ENCODE data around the gene NELL2. TPM values are rescaled to one million over a fixed set of nuclear protein-coding genes. Genes with fewer than 3 reads are reported as not detected.
"Not testable (repeated sequence)": the region's sequence is repeated elsewhere in the genome, so short reads cannot be mapped to it uniquely, and the experiment has no call there.

NELL2 gene
- total RNA-seq, 2 donors from 2014 or later: 47.5 to 82.3 TPM

- Mint-ChIP-seq H3K36me3 (peaks cover 17 to 58% of the 10 kb centered on the region in 2 donors), H3K9me3 (peaks cover 5 to 9% of the 10 kb centered on the region in 2 donors), H3K27ac (peak overlapping the region; percentile 47 to 98)
- ATAC-seq: peak; percentile 51 to 70
- no peak for DNase-seq (ENCODE audit: low spot score in 2 of 2)
Observed at GRCh38 chr12:44859998-44860689, 16.0 kb downstream of the NELL2 start.

GRCh38 chr12:44858226-44858855 lies 17.8 kb downstream of the NELL2 start:
- Mint-ChIP-seq H3K9me3 (peaks cover 0 to 9% of the 10 kb centered on the region in 2 donors), H3K27ac (peak overlapping the region; percentile 82 to 90), H3K36me3 (peaks cover 17 to 44% of the 10 kb centered on the region in 2 donors)
- ATAC-seq (peak in 1 of 2 donors; percentile 67), DNase-seq (ENCODE audit: low spot score in 2 of 2) (no peak)

GRCh38 chr12:44852483-44852882 lies 23.6 kb downstream of the NELL2 start:
- DNase-seq (ENCODE audit: low spot score in 2 of 2) (no peak), ATAC-seq (no peak)
- peak overlapping the region; percentile 89 to 90 for H3K27ac Mint-ChIP-seq
- H3K36me3 Mint-ChIP-seq: peaks cover 0 to 15% of the 10 kb centered on the region in 2 donors
- H3K9me3 Mint-ChIP-seq: no peaks in the 10 kb centered on the region

GRCh38 chr12:44851586-44851985 lies 24.5 kb downstream of the NELL2 start:
- Mint-ChIP-seq H3K27ac (peak overlapping the region in 1 of 2 donors; percentile 90), H3K36me3 (peaks cover 0 to 13% of the 10 kb centered on the region in 2 donors), H3K9me3 (no peaks in the 10 kb centered on the region)
- ATAC-seq (no peak), DNase-seq (ENCODE audit: low spot score in 2 of 2) (no peak)

GRCh38 chr12:44848703-44849085 lies 27.4 kb downstream of the NELL2 start:
- DNase-seq (ENCODE audit: low spot score in 2 of 2) (no peak), ATAC-seq (peak; percentile 36 to 44)
- H3K9me3 Mint-ChIP-seq: no peaks in the 10 kb centered on the region

GRCh38 chr12:44847888-44848702 lies 28.0 kb downstream of the NELL2 start:
- ATAC-seq: peak; percentile 91 to 92
- peak; percentile 43 to 65 for DNase-seq (ENCODE audit: low spot score in 2 of 2)
- Mint-ChIP-seq H3K36me3 (no peaks in the 10 kb centered on the region), H3K9me3 (no peaks in the 10 kb centered on the region), H3K27ac (peak overlapping the region; percentile 94 to 99)

More at GRCh38 chr12:44848703-44849085, 27.4 kb downstream of the NELL2 start:
- Mint-ChIP-seq H3K27ac (peak overlapping the region; percentile 94 to 99), H3K36me3 (no peaks in the 10 kb centered on the region)

GRCh38 chr12:44847403-44847802 lies 28.7 kb downstream of the NELL2 start:
- no peak for DNase-seq (ENCODE audit: low spot score in 2 of 2)
- no peak for ATAC-seq
- peak overlapping the region; percentile 94 to 99 for H3K27ac Mint-ChIP-seq
- H3K9me3 Mint-ChIP-seq: no peaks in the 10 kb centered on the region
- H3K36me3 Mint-ChIP-seq: no peaks in the 10 kb centered on the region

GRCh38 chr12:44846826-44847225 lies 29.3 kb downstream of the NELL2 start:
- Mint-ChIP-seq H3K27ac (peak overlapping the region; percentile 63 to 94), H3K9me3 (no peaks in the 10 kb centered on the region), H3K36me3 (no peaks in the 10 kb centered on the region)
- ATAC-seq: no peak
- DNase-seq (ENCODE audit: low spot score in 2 of 2): no peak

- ATAC-seq (peak; percentile 11 to 28), DNase-seq (ENCODE audit: low spot score in 2 of 2) (no peak)
- Mint-ChIP-seq H3K36me3 (no peaks in the 10 kb centered on the region), H3K9me3 (no peaks in the 10 kb centered on the region), H3K27ac (peak overlapping the region; percentile 78 to 89)
Observed at GRCh38 chr12:44842669-44843068, 33.4 kb downstream of the NELL2 start.

- no peaks in the 10 kb centered on the region for H3K9me3 Mint-ChIP-seq
- no peak for DNase-seq (ENCODE audit: low spot score in 2 of 2)
- H3K27ac Mint-ChIP-seq: peak overlapping the region; percentile 29 to 73
- no peaks in the 10 kb centered on the region for H3K36me3 Mint-ChIP-seq
- no peak for ATAC-seq
Observed at GRCh38 chr12:44839785-44840184, 36.3 kb downstream of the NELL2 start.

GRCh38 chr12:44837114-44837755 lies 38.9 kb downstream of the NELL2 start:
- peak; percentile 28 to 43 for ATAC-seq
- Mint-ChIP-seq H3K36me3 (no peaks in the 10 kb centered on the region), H3K9me3 (no peaks in the 10 kb centered on the region), H3K27ac (peak overlapping the region; percentile 83 to 88)
- DNase-seq (ENCODE audit: low spot score in 2 of 2): no peak

GRCh38 chr12:44835641-44836379 lies 40.3 kb downstream of the NELL2 start:
- H3K36me3 Mint-ChIP-seq: no peaks in the 10 kb centered on the region
- no peaks in the 10 kb centered on the region for H3K9me3 Mint-ChIP-seq
- ATAC-seq (peak; percentile 83 to 87), DNase-seq (ENCODE audit: low spot score in 2 of 2) (no peak)
- H3K27ac Mint-ChIP-seq: peak overlapping the region; percentile 86 to 88

- not testable (repeated sequence) for DNase-seq (ENCODE audit: low spot score in 2 of 2); H3K36me3 Mint-ChIP-seq; ATAC-seq; H3K9me3 Mint-ChIP-seq
- peak overlapping the region; percentile 86 to 88 for H3K27ac Mint-ChIP-seq
Observed at GRCh38 chr12:44834996-44835395, 41.1 kb downstream of the NELL2 start.

- Mint-ChIP-seq H3K27ac (peak overlapping the region in 1 of 2 donors; percentile 40), H3K9me3 (no peaks in the 10 kb centered on the region), H3K36me3 (no peaks in the 10 kb centered on the region)
- DNase-seq (ENCODE audit: low spot score in 2 of 2) (no peak), ATAC-seq (no peak)
Observed at GRCh38 chr12:44833561-44833960, 42.6 kb downstream of the NELL2 start.

- Mint-ChIP-seq H3K36me3 (peaks cover 0 to 6% of the 10 kb centered on the region in 2 donors), H3K27ac (peak overlapping the region; percentile 56 to 68), H3K9me3 (no peaks in the 10 kb centered on the region)
- DNase-seq (ENCODE audit: low spot score in 2 of 2): no peak
- no peak for ATAC-seq
Observed at GRCh38 chr12:44830566-44831055, 45.5 kb downstream of the NELL2 start.

GRCh38 chr12:44829045-44829444 lies 47.1 kb downstream of the NELL2 start:
- ATAC-seq (no peak), DNase-seq (ENCODE audit: low spot score in 2 of 2) (no peak)
- Mint-ChIP-seq H3K36me3 (peaks cover 0 to 6% of the 10 kb centered on the region in 2 donors), H3K9me3 (no peaks in the 10 kb centered on the region), H3K27ac (peak overlapping the region; percentile 63 to 78)

All from activated naive CD4-positive, alpha-beta T cell treated with anti-CD3 and anti-CD28 coated beads, Interleukin-2, amount 50 U/mL, for 72 hours (primary cell).